ENCODE measurements around the gene RBM33.
"Not testable (repeated sequence)": the region's sequence is repeated elsewhere in the genome, so short reads cannot be mapped to it uniquely, and the experiment has no call there.

RBM33 gene

DNA sequence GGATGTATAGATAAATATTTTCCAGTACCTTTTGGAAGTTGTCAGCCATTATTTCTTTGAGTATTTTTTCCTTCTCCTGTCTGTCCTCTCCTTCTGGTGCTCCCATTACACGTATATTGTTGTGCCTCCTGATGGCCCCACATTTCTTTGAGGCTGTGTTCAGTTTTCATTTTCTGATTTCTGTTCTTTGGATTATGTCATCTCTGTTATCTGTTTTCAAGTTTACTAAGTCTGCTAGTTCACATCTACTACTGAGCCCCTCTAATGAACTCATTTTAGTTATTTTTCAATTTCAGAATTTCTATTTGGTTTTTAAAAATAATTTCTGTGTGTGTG lies 16.3 kb downstream of the RBM33 start:
- DNase-seq (ENCODE audit: low read depth, low spot score) = no peak

DNA sequence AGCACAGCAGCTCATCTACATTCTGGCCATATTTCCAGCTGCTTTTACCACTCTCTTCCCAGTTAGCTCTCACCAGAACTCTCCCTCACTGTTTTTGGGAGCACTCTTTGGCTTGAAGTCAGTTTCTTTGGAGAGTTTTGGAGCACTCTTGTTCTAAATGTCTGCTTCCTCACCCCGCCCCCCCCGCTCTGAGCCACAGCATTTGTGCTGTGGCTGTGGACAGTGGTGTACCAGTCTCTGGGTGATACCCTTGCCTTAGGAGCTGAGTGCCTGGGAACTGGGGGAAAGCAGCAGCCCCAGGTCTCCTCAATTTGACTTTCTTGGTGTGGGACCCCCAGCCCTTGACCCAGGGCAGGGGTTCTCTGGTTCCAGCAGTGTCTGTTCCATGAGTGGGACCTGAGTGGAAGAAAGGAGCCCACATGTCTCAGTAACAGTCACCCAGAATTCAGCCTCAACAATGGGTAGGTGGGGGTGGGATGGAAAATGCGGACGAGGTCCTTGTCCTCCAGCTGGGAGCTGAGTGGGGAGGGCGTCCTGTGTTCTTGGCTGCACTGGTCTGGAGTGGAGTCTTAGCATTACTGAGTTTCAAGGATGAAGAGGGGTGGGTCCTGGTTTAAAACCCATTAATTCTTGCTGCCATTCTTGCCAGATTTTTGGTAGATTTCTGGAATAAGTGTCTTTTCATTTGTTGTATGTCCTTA lies 18.0 kb downstream of the RBM33 start:
- no peak for DNase-seq (ENCODE audit: low read depth, low spot score)

DNA sequence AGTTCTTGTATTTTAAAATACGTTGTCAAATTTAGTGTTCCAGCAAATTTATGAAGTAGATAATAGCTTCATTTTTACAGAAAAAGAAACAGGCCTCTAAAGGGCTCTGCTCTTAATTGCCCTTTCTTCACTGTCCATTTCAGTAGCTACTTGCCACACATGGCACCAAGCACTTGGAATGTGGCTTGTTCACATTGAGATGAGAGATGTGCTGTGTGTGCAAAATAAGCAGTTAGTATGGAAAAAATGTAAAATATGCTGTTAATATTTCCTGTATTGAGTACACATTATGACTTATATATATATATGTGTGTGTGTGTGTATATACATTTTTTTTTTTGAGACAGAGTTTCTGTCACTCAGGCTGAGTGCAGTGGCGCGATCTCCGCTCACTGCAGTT lies 19.5 kb downstream of the RBM33 start:
- DNase-seq (ENCODE audit: low read depth, low spot score) = no peak

- no peak for DNase-seq (ENCODE audit: low read depth, low spot score)
Observed at GRCh38 chr7:155665079-155665956, 20.9 kb downstream of the RBM33 start.

- DNase-seq (ENCODE audit: low read depth, low spot score) = no peak
Observed at GRCh38 chr7:155665957-155666287, 21.5 kb downstream of the RBM33 start.

DNA sequence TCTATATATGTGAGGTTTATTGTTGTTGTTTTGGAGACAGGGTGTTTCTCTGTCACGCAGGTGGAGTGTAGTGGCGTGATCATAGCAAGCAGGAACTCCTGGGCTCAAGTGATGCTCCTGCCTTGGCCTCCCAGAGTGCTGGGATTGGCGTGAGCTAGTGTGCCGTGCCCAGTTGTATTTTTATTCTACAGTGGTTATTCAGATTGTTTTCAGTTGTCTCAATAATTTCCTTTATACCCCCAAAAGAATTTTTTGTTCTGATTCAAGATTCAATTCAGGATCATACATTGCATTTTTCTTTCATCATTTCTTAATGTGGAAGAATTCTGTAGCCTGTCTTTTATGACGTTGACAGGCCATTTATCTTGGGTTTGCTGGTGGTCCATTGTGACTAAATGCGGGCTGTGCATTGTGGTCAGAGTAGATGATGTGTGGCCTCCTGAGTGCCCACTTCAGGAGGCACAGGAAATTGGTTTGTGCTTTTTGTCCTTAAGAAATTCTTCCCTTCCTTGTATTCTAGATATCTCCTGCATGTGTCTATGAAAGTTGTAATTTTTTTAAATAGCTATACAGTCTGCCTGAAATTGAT lies 22.9 kb downstream of the RBM33 start:
- no peak for DNase-seq (ENCODE audit: low read depth, low spot score)

GRCh38 chr7:155669717-155670505 lies 25.4 kb downstream of the RBM33 start:
- DNase-seq (ENCODE audit: low read depth, low spot score) = no peak

- DNase-seq (ENCODE audit: low read depth, low spot score) = no peak
Observed at GRCh38 chr7:155670521-155670920, 26.1 kb downstream of the RBM33 start.

DNA sequence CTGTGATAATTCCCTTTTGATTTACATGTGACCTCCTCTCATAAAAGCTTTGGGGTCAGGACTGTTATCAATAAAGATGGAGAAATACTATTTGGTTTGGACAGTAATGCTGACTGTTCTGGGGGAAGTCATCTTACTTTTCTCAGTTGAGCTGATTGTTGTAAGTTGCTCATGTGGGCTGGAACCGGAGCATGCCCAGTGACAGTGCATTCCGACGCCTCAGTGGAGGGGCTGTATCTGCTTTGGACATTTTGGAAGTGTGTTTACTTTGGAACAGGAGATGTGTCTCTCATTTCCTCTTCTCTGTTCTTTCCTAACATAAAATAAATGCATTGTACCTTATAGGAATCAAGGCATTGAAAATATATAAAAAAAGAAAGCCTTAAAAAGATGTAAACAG lies 30.1 kb downstream of the RBM33 start:
- no peak for DNase-seq (ENCODE audit: low read depth, low spot score)

- DNase-seq (ENCODE audit: low read depth, low spot score) = no peak
Observed at GRCh38 chr7:155676052-155676451, 31.6 kb downstream of the RBM33 start.

- DNase-seq (ENCODE audit: low read depth, low spot score) = no peak
Observed at GRCh38 chr7:155677688-155678087, 33.2 kb downstream of the RBM33 start.

DNA sequence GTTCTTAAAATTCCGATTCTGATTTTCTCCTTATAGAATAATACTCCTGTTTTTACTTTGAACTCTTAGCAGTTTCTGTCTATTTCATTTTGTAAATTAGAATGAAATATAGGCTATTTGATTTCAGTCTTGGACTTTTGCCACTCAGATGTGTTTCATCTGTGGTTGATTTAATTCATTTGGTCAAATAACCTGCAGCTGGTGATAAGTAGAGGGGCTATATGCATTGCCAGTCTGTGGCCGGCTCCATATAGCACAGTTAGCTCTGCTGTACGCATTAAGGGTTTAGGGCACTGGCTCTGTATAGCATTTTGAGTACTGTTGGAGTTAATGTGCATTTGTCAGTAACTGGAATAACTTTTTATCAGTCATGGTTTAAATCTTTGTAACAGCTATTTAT lies 35.7 kb downstream of the RBM33 start:
- DNase-seq (ENCODE audit: low read depth, low spot score) = no peak

DNA sequence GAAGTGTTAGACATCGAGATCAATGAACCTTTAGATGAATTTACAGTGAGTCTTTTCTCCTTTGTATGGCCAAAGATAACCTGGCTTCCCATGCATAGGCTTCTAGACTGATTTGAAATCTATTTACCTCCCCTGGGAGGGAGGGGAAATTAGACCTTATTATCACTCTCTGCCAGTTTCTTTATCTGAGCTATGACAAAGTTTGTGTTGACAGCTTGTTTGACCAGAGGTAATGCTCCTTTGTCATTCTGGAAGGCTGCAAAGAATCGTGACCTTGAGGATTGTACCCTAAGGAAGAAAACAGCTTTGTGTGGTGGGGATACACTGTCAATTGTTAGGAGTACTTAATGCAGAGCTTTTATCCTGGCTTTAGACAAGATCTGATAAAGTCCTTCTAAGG lies 36.4 kb downstream of the RBM33 start:
- no peak for DNase-seq (ENCODE audit: low read depth, low spot score)

GRCh38 chr7:155681663-155682062 lies 37.2 kb downstream of the RBM33 start:
- DNase-seq (ENCODE audit: low read depth, low spot score) = no peak

- no peak for DNase-seq (ENCODE audit: low read depth, low spot score)
Observed at GRCh38 chr7:155682484-155682883, 38.0 kb downstream of the RBM33 start.

- no peak for DNase-seq (ENCODE audit: low read depth, low spot score)
Observed at GRCh38 chr7:155683098-155683497, 38.6 kb downstream of the RBM33 start.

GRCh38 chr7:155683714-155684113 lies 39.3 kb downstream of the RBM33 start:
- no peak for DNase-seq (ENCODE audit: low read depth, low spot score)

- no peak for DNase-seq (ENCODE audit: low read depth, low spot score)
Observed at GRCh38 chr7:155684543-155684942, 40.1 kb downstream of the RBM33 start.

- no peak for DNase-seq (ENCODE audit: low read depth, low spot score)
Observed at GRCh38 chr7:155685070-155685790, 40.8 kb downstream of the RBM33 start.

GRCh38 chr7:155685791-155686160 lies 41.3 kb downstream of the RBM33 start:
- no peak for DNase-seq (ENCODE audit: low read depth, low spot score)

- DNase-seq (ENCODE audit: low read depth, low spot score) = not testable (repeated sequence)
Observed at GRCh38 chr7:155686620-155687324, 42.3 kb downstream of the RBM33 start.

All from activated CD4-positive, CD25-positive, alpha-beta regulatory T cell treated with anti-CD3 and anti-CD28 coated beads, Interleukin-2, amount 50 U/mL, for 16 hours (primary cell).